B cell (primary cell): ENCODE results near the gene TLE3. TPM values are rescaled to one million over a fixed set of nuclear protein-coding genes. Genes with fewer than 3 reads are reported as not detected.

ENCODE experiments used
- ATAC-seq: fragments of 200-7000 bp; cut with Tn5 transposase; one replicate; pipeline ENCODE4 v1.10.0; 2021; ENCODE audit warnings: low read depth, mild to moderate bottlenecking, moderate number of reproducible peaks, moderate library complexity
- CTCF ChIA-PET: fragments of 350-600 bp; sonication (Branson Sonifier 250); formaldehyde crosslinking; loops from one replicate; lab custom pipeline; 2021; ENCODE audit warnings: antibody characterized with exemption, inconsistent platforms; lab: Charles Lee
- POLR2A ChIA-PET: fragments of 350-600 bp; sonication (Branson Sonifier 250); formaldehyde crosslinking; loops from one replicate; lab custom pipeline; 2021; ENCODE audit warnings: antibody characterized with exemption; lab: Charles Lee
- DNase-seq: peaks from one replicate; pipeline ENCODE4 v3.0.0; 2013
- H2AFZ ChIP-seq: 2 replicates; pipeline ENCODE4 v1.6.1; 2012; ENCODE audit warnings: mild to moderate bottlenecking, low read depth, low read length; ENCODE audit not compliant: insufficient read depth, poor library complexity, severe bottlenecking
- H3K27ac ChIP-seq, 2 donors: 1 replicate in 1 of 2; 2 replicates in 1 of 2; pipeline ENCODE4 v1.5.1; 2012 to 2013; ENCODE audit warnings: low read length in 2 of 2, mild to moderate bottlenecking in 2 of 2, moderate library complexity in 1 of 2
- H3K27me3 ChIP-seq, 4 experiments: fragments of 200-600 bp in 1 of 4; sonication (generic) in 1 of 4; replicated peaks in 1 of 4; 1 replicate in 2 of 4; 2 replicates in 2 of 4; pipeline versions ENCODE4 v1.6.1 to v1.7.0; 2013 to 2016; ENCODE audit warnings: low read length in 3 of 4, mild to moderate bottlenecking in 2 of 4, mixed read lengths in 1 of 4, moderate library complexity in 1 of 4; ENCODE audit not compliant: insufficient read depth in 4 of 4, control insufficient read depth in 3 of 4; ENCODE audit errors: control extremely low read depth in 1 of 4
- H3K36me3 ChIP-seq, 2 experiments: replicated peaks in 1 of 2; 1 replicate in 1 of 2; 2 replicates in 1 of 2; pipeline versions ENCODE4 v1.6.1 to v1.7.1; 2013; ENCODE audit warnings: low read length in 1 of 2; ENCODE audit not compliant: insufficient read depth in 2 of 2, control insufficient read depth in 1 of 2; ENCODE audit errors: control extremely low read depth in 1 of 2, extremely low read depth in 1 of 2
- H3K4me1 ChIP-seq, 2 donors: fragments of 200-600 bp in 1 of 2; sonication (generic) in 1 of 2; 1 replicate in 1 of 2; 2 replicates in 1 of 2; pipeline versions ENCODE4 v1.5.1 to v1.6.1; 2013 to 2017; ENCODE audit warnings: low read length in 2 of 2; ENCODE audit not compliant: control insufficient read depth in 2 of 2, insufficient read depth in 2 of 2
- H3K4me2 ChIP-seq: replicated peaks from 2 replicates; pipeline ENCODE3; 2012; ENCODE audit warnings: mild to moderate bottlenecking, low read depth, low read length; ENCODE audit not compliant: poor library complexity, severe bottlenecking
- H3K4me3 ChIP-seq, 5 experiments: fragments of 200-600 bp in 1 of 5; sonication (generic) in 1 of 5; 1 replicate in 3 of 5; 2 replicates in 2 of 5; pipeline versions ENCODE4 v1.5.1 to v1.7.0; 2011 to 2016; ENCODE audit warnings: low read length in 4 of 5, mild to moderate bottlenecking in 4 of 5, low read depth in 2 of 5, control low read depth in 1 of 5, moderate library complexity in 1 of 5; ENCODE audit not compliant: insufficient read depth in 1 of 5; ENCODE audit errors: control extremely low read depth in 1 of 5, extremely low read depth in 1 of 5
- H3K79me2 ChIP-seq: fragments of 200-600 bp; sonication (generic); one replicate; pipeline ENCODE4 v1.6.0; 2016; ENCODE audit warnings: low read length; ENCODE audit not compliant: control insufficient read depth, insufficient read depth
- H3K9ac ChIP-seq: fragments of 200-600 bp; sonication (generic); 2 replicates; pipeline ENCODE4 v1.6.1; 2017; ENCODE audit warnings: mild to moderate bottlenecking, low read length, moderate library complexity
- H3K9me3 ChIP-seq, 3 donors: one replicate each; pipeline versions ENCODE4 v1.6.1 to v1.7.1; 2013; ENCODE audit warnings: low read length in 2 of 3; ENCODE audit not compliant: control insufficient read depth in 2 of 3, insufficient read depth in 1 of 3; ENCODE audit errors: control extremely low read depth in 1 of 3
- H4K20me1 ChIP-seq: 2 replicates; pipeline ENCODE4 v1.6.0; 2012; ENCODE audit warnings: mild to moderate bottlenecking, low read length; ENCODE audit not compliant: insufficient read depth, control insufficient read depth, poor library complexity, severe bottlenecking
- H3K27ac Mint-ChIP-seq: one replicate; pipeline ENCODE4 v1.8.0; 2021; ENCODE audit warnings: mixed read lengths
- H3K27me3 Mint-ChIP-seq: one replicate; pipeline ENCODE4 v1.8.0; 2021; ENCODE audit warnings: mixed read lengths
- H3K4me1 Mint-ChIP-seq: one replicate; pipeline ENCODE4 v1.8.0; 2021; ENCODE audit warnings: mixed read lengths
- H3K4me3 Mint-ChIP-seq: one replicate; pipeline ENCODE4 v1.8.0; 2021; ENCODE audit warnings: mixed read lengths
- H3K9me3 Mint-ChIP-seq: one replicate; pipeline ENCODE4 v1.8.0; 2022; ENCODE audit warnings: mixed read lengths; ENCODE audit not compliant: insufficient read depth
- CTCF ChIP-seq: fragments of 200-600 bp; IDR thresholded peaks from one replicate; pipeline ENCODE4 v1.8.0; 2022; ENCODE audit warnings: antibody characterized with exemption, mild to moderate bottlenecking
- EZH2 ChIP-seq: IDR thresholded peaks from 2 replicates; pipeline ENCODE4 v1.6.1; 2012; ENCODE audit warnings: borderline replicate concordance, low read depth, mild to moderate bottlenecking, moderate library complexity, low read length; ENCODE audit not compliant: insufficient read depth, poor library complexity, severe bottlenecking
- WGBS: methylation state at CpG from one replicate; pipeline ENCODE4 v1.1.5; 2013; ENCODE audit warnings: missing lambda C conversion rate; ENCODE audit not compliant: insufficient coverage; 5-methylcytosine and 5-hydroxymethylcytosine counted together
- intact Hi-C: fragments of 100-400 bp; cut with micrococcal nuclease; formaldehyde crosslinking; loops from one replicate; pipeline ENCODE4 v1.10.0; 2022
- polyA plus RNA-seq: library from polyadenylated mRNA; depleted of rRNA; stranded (reverse); fragments of >200 nt; gene quantifications from 2 replicates; pipeline ENCODE4 v1.2.3, GENCODE V29; 2012
- total RNA-seq, 2 donors: library from RNA; stranded (reverse); fragments of 120-200 nt in 1 of 2; gene quantifications; 1 replicate in 1 of 2; 2 replicates in 1 of 2; pipeline versions ENCODE4 v1.2.3 to v1.2.4, GENCODE V29; 2013 to 2022

Gene TLE3
- total and polyA plus RNA-seq, 2 donors (not counting 1 experiment from before 2014, with no cell fraction given), result 187 to 278 TPM

GRCh38 chr15:70084461-70084860 lies 13.3 kb downstream of the TLE3 start:
- Histone ChIP-seq H3K9me3 (no peaks in the 10 kb centered on the region), H3K79me2 (peaks cover 93% of the 10 kb centered on the region), H2AFZ (no peak overlapping the region), H3K27me3 (no peaks in the 10 kb centered on the region), H3K27ac (no peak overlapping the region), H3K4me2 (peak overlapping the region; percentile 34), H3K4me3 (no peak overlapping the region), H4K20me1 (peaks cover 97% of the 10 kb centered on the region), H3K4me1 (peaks cover 40 to 51% of the 10 kb centered on the region in 2 donors), H3K36me3 (peaks cover 0 to 92% of the 10 kb centered on the region in 2 experiments), H3K9ac (no peak overlapping the region)
- POLR2A ChIA-PET, result interaction anchor here (0.5 to 0.7 kb wide), 2 partner anchors 12 to 83 kb away, joined by 4 to 8 read pairs; no protein-coding TSS in a partner anchor
- Mint-ChIP-seq H3K27ac (peak overlapping the region; percentile 59), H3K27me3 (no peaks in the 10 kb centered on the region), H3K4me1 (peaks cover 65% of the 10 kb centered on the region), H3K9me3 (no peaks in the 10 kb centered on the region), H3K4me3 (peak overlapping the region; percentile 37)
- no peak for TF ChIP-seq EZH2
- TF ChIP-seq CTCF, result no peak
- CTCF ChIA-PET, result interaction anchor here (1.5 kb wide), 1 partner anchor 356 kb away, joined by 5 read pairs; no protein-coding TSS in a partner anchor
- ATAC-seq, result no peak
- DNase-seq, result no peak
- WGBS, result 58% methylated on average over 5 of the region's 6 CpGs
- intact Hi-C loops, result no loop called here

GRCh38 chr15:70083946-70084345 lies 13.8 kb downstream of the TLE3 start:
- Histone ChIP-seq H3K36me3 (peaks cover 0 to 92% of the 10 kb centered on the region in 2 experiments), H3K9ac (peak overlapping the region; percentile 7), H3K79me2 (peaks cover 93% of the 10 kb centered on the region), H3K4me3 (no peak overlapping the region), H4K20me1 (peaks cover 97% of the 10 kb centered on the region), H3K27me3 (no peaks in the 10 kb centered on the region), H3K4me2 (peak overlapping the region; percentile 34), H3K4me1 (peaks cover 40 to 46% of the 10 kb centered on the region in 2 donors), H3K27ac (peak overlapping the region in 1 of 2 donors; percentile 14), H2AFZ (no peak overlapping the region), H3K9me3 (no peaks in the 10 kb centered on the region)
- intact Hi-C loops, result no loop called here
- no peak for TF ChIP-seq EZH2
- no peak for TF ChIP-seq CTCF
- Mint-ChIP-seq H3K4me3 (peak overlapping the region; percentile 37), H3K27me3 (no peaks in the 10 kb centered on the region), H3K9me3 (no peaks in the 10 kb centered on the region), H3K4me1 (peaks cover 60% of the 10 kb centered on the region), H3K27ac (peak overlapping the region; percentile 59)
- POLR2A ChIA-PET, result interaction anchor here (0.5 to 0.7 kb wide), 2 partner anchors 12 to 83 kb away, joined by 4 to 8 read pairs; no protein-coding TSS in a partner anchor
- ATAC-seq (no peak), DNase-seq (no peak)
- WGBS, result no CpG with 5 or more reads among the region's 1 CpG
- CTCF ChIA-PET, result no interaction called here
